NCI-H446 treated with DMSO at 0.1 percent for 48 hours (cell line): Measurements from ENCODE around the gene CYP27C1.

Source experiments
- DNase-seq: peaks from one replicate; lab custom pipeline; 2025; lab: John Stamatoyannopoulos, UW

CYP27C1 gene

GRCh38 chr2:127193164-127193966, 26.7 kb downstream of the CYP27C1 start:
- no peak for DNase-seq

- no peak for DNase-seq
Measured at GRCh38 chr2:127191331-127192219, 28.5 kb downstream of the CYP27C1 start.

DNA sequence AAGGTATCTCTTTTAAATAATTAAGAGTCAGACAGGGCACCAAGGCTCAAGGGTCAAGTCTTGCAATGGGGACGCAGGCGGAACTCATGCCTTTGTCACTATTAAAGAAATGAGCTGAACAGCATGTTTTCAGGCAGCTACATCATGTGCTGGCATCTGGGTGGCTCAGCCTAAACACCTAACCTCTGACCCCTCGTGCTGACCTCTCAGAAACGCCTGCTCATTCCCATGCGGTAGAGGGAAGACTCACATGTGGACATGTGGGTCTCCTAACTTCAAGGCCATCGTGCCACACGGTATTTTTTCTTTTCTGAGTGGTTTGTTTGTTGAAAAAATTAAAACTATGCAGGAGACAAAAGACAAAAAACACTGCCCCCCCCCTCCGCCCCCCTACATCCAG, 31.3 kb downstream of the CYP27C1 start:
- DNase-seq: no peak

DNA sequence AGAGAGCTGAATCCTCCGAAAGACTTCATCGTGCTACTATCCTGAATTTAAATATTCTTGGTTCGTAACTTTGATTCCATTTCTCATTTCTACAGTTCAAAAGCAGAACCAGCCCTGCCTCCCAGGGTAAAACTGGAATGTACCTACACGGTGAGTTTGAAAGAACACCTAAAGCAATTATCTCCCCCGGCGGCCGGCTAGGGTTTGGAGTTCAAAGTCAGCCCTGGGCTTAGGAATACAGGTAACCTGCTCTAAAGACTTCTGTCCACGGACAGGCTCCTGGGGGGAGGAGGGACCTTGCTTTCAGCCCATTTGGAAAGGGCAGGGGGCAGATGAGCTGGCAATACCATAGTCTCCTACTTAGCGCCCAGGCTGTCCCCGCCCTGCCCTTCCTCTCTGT, 32.3 kb downstream of the CYP27C1 start:
- no peak for DNase-seq

DNA sequence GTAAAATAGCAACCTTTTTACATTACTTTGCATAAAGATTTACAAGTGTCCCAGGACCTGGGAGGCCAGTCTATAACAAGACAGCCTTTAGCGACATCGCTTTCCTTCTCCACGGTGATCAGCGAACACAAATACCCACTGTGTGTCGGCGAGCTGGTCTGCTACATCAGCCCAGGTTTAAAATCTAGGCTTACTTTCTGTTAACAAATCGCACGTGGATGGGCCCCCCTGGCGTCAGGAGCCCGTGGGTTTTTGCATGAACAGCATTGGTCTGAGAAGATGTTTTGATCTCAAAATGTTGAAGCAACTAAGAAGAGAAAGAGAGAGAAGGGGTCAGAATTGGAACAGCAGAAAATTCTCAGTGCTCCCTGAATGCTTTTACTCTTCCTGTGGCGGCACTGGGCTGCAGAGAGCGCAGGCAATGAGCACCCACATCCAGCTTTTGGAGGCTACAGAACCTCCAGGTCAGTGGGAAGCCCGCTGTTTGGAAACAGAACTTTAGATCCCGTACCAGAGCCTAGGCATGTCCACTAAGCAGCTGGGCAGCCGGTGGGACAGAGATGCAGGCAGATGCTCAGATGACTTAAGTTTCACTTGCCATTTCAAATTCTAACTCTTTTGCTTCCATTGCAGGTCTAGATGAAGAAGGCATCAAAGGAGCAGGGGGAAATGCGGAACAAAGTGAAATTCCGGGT, 32.9 kb downstream of the CYP27C1 start:
- no peak for DNase-seq

GRCh38 chr2:127185705-127186104, 34.4 kb downstream of the CYP27C1 start:
- DNase-seq: no peak

GRCh38 chr2:127185093-127185492, 35.0 kb downstream of the CYP27C1 start:
- no peak for DNase-seq

DNA sequence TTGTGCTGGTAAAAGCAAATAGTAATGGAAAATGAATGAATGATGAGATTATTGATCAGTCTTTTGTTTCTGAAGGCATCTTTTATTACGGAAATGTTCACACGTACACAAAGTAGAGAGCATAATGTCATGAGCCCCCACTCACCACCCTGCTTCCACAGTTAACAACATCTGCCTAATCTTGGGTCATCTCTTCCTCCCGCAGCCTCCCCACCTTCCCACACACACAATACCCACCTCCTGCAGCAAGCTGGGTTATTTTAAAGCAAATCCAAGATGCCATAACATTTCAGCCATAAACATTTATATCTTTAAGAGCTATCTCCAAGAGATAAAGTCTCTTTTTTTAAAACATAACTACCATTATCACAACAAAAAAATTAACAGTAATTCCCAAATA, 36.3 kb downstream of the CYP27C1 start:
- no peak for DNase-seq

GRCh38 chr2:127182626-127183458, 37.3 kb downstream of the CYP27C1 start:
- DNase-seq: no peak

GRCh38 chr2:127181851-127182250, 38.2 kb downstream of the CYP27C1 start:
- DNase-seq: no peak

- no peak for DNase-seq
Measured at GRCh38 chr2:127179766-127180165, 40.3 kb downstream of the CYP27C1 start.

DNA sequence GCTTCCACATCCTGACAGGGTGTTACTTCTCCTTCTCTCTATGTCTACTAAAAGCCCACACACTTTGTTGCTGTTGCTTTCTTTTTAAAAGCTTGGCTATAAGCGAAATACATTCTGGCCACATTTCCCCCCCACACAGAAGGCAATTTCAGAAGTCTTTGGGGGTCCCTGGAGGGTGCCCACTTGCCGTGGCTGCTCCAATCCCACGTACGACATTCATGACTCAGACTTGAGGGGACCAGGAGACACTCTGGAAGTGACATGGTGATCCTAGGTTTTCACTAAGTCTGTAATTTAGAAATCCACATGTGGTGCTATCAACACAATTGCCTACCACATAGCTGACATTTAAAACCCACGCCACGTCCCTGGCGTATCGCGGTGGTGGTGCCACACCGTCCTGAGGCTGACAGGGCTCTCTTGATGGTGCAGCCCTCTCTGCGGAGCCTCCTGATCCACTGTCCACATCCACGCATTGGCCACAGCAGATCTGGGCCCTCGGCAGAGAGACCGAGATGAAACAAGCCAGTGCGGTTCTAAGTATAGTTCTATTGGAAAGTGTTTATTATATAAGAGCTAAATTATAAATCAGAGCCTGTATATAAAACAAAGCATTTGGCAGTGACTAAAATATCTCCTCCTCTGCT, 42.4 kb downstream of the CYP27C1 start:
- DNase-seq: no peak

DNA sequence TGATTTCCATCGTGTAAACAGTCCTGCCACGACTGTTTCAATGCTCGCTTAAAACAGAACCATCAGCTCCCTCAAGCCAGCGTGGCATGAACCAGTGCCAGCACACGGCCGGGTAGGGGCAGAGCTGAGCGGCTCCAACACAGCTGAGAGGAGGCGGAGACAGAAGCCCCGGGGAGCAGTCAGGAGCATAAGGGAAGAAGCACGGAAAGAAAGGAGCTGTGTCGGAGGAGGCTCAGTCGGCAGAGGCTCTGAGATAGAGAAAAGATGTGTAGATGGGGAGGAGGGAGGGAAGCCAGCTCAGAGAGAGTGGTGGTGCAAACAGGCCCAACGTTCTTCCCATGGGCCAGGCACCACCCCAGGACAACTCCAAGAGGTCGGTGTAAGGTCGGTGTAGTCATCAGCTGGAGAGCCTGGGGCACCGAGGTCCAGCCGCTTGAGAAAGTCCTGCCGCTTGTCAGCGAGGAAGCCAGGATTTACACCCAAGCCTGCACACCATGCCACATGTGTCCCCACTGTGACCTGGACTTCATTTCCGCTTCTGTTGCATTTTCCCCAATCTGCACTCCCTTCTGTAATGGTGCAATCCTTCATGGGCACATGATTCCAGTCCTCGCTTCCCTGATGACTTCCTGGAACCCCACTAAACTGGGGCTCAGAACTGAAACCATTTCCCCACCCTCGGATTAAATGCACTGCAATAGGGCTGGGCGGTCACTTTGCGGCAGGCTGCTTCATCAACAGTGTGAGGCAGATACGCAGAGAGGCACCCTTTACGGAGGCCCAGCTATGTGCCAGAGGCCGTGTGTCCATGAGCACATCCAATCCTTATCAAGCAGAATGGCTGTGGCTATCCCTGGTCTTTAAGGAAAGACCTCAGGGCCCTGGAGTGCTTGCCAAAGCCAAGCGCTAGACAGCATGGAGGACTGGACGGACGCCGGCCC, 43.5 kb downstream of the CYP27C1 start:
- DNase-seq: no peak

GRCh38 chr2:127175751-127176354, 44.2 kb downstream of the CYP27C1 start:
- DNase-seq: no peak

DNA sequence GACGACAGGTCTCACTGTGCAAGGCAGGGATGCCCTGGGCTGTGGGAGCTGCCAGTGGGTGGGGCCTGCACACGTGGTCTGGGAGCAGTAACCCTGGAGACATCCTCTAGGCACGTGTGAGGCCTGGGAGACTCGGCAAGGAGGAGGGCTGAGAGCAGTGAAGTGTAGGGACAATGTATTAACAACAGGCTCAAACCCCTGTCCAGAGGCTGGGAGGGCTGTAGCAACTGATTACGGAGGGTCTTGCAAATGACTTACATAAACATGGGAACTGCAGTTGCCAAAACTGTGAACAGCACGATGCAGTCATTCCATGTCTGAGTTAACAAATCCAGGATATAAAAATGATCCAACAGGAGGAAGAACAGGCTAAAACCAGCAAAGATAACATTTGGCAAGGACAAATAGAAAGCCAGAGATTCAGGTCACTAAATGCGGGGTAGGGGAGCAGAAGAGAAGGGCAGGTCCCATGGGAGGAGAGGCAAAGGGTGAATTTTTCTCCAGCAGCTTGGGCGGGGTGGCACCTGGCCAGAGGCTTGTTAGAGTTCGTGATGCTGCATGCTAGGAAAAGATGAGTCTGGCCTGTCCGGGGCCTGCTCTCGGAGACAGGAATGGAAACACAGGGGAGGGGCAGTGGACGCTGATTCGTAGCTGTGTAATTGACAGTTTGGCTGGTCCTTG, 44.9 kb downstream of the CYP27C1 start:
- DNase-seq: no peak

DNA sequence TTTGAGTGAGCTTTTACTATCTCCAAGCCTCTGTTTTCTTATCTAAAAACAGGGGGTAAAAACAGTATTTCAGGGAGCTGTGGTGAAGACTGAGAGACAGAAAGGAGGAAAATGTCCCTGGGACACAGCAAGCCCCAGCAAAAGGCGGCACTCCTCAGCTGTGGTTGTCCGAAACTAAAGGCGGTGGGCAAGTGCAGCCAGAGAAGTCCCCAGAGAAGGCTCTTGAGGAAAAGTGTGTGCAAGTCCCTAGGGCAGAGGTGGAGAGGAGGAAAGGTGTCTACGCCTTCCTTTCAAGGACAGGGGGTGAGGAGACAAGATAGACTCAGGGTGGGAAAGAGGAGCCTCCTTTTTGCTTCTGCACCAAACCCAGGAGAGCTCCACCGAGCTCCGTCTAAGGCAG, 45.5 kb downstream of the CYP27C1 start:
- no peak for DNase-seq

DNA sequence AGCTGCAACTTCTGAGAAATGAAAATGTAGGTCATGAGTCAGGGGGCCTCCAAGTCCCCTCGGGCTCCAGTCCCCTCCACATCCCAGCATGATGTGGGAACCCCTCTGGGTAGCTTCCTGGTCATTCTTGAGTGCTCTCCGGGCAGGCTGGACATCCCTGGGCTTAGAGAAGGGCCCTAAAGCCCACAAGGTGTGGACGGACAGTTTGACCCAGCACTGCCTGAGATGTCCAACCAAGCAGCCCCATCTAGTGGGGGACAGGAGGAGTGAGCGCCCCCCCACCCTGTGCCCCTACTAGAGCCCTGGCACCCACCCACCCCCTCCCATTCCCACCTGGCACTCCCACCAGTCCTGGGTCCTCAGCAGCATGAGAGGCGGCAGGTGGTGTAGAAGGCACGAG, 46.0 kb downstream of the CYP27C1 start:
- no peak for DNase-seq

DNA sequence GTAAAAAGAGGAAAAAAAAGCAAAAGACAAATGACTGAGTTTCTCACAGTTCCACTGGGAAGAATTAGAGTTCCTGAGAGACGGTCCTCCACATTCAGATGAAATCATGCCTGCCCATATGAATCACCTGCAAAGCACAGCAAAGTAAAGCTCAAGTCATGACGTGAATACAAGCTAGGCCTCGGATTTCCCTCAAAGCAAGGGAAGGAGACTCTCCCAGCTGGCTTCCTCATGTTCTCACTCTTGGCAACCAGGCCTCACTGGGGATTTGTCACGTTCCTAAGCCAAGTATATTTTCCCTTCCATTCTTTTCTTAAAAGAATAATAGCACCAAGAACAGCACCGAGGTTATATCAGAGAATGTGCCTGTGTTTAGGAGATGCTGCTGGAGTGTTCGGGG, 47.0 kb downstream of the CYP27C1 start:
- DNase-seq: no peak

DNA sequence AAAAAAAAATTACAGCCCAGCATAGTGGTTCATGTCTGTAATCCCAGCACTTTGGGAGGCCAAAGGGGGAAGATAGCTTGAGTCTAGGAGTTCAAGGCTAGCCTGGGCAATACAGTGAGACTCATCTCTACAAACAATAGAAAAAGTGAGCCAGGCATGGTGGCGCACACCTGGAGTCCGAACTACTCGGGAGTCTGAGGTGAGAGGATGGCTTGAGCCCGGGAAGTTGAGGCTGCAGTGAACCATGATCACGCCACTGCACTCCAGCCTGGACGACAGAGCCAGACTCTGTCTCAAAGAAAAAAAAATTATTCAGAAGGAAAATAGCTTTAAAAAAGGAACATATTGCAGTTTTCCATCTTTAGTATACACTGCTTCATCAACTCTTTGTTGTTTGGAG, 47.8 kb downstream of the CYP27C1 start:
- no peak for DNase-seq
